Heart left ventricle (tissue), 16 donors: ENCODE measurements around the gene CYTH1. TPM values are rescaled to one million over a fixed set of nuclear protein-coding genes. Genes with fewer than 3 reads are reported as not detected.

ENCODE experiments used
- ATAC-seq, 4 donors: fragments of 200-7000 bp; cut with Tn5 transposase; one replicate each; pipeline ENCODE4 v1.9.1; 2020 to 2022; ENCODE audit warnings: moderate library complexity in 4 of 4, mild to moderate bottlenecking in 3 of 4, moderate number of reproducible peaks in 1 of 4
- DNase-seq, 5 donors: peaks; one replicate each; pipeline ENCODE4 v3.0.0-alpha.2; 2020
- H3K27ac ChIP-seq, 12 donors: fragments of 200-600 bp; sonication (generic) in 4 of 12; one replicate each; pipeline versions ENCODE4 v1.5.0 to v1.8.0; 2016 to 2022; ENCODE audit warnings: mild to moderate bottlenecking in 2 of 12
- H3K27me3 ChIP-seq, 9 donors: fragments of 200-600 bp; sonication (generic) in 2 of 9; one replicate each; pipeline versions ENCODE4 v1.5.1 to v1.8.0; 2016 to 2022; ENCODE audit warnings: mild to moderate bottlenecking in 3 of 9
- H3K36me3 ChIP-seq, 9 donors: fragments of 200-600 bp; sonication (generic) in 2 of 9; one replicate each; pipeline versions ENCODE4 v1.5.0 to v1.8.0; 2018 to 2022; ENCODE audit warnings: mild to moderate bottlenecking in 2 of 9
- H3K4me1 ChIP-seq, 12 donors: fragments of 200-600 bp; sonication (generic) in 4 of 12; one replicate each; pipeline versions ENCODE4 v1.5.0 to v1.8.0; 2016 to 2022; ENCODE audit warnings: mild to moderate bottlenecking in 3 of 12
- H3K4me3 ChIP-seq, 12 donors: fragments of 200-600 bp; sonication (generic) in 4 of 12; one replicate each; pipeline versions ENCODE4 v1.5.0 to v1.8.0; 2017 to 2022; ENCODE audit warnings: mild to moderate bottlenecking in 9 of 12, moderate library complexity in 4 of 12
- H3K9me3 ChIP-seq, 12 donors: fragments of 200-600 bp; sonication (generic) in 4 of 12; one replicate each; pipeline versions ENCODE4 v1.5.0 to v1.8.0; 2016 to 2022; ENCODE audit warnings: mild to moderate bottlenecking in 1 of 12
- POLR2A ChIP-seq, 2 donors: fragments of 450-650 bp; IDR thresholded peaks; one replicate each; pipeline ENCODE4 v1.6.1; 2017; ENCODE audit warnings: antibody characterized with exemption in 2 of 2, mild to moderate bottlenecking in 2 of 2, moderate library complexity in 2 of 2
- WGBS, 4 donors: extraction: QIAGEN DNeasy Blood & Tissue Kit in 2 of 4; methylation state at CpG; one replicate each; pipeline versions ENCODE4 v1.1.5 to v1.1.7; 2013 to 2018; 5-methylcytosine and 5-hydroxymethylcytosine counted together
- intact Hi-C, 10 donors: fragments of 100-400 bp; cut with DNase I; formaldehyde crosslinking; loops; one replicate each; pipeline versions ENCODE4 v1.11.1 to v1.14.2; 2022
- polyA plus RNA-seq, 2 donors: library from polyadenylated mRNA; stranded (reverse); fragments of 200-250 nt; gene quantifications; one replicate each; pipeline ENCODE4 v1.2.3, GENCODE V29; 2013
- total RNA-seq, 9 donors: library from RNA; depleted of rRNA in 2 of 9; stranded (reverse); fragments of >200 nt in 2 of 9; fragmentation: NEBNext Ultra II Directional in 3 of 9; extraction: Animal tissue kit (Norgen Biotek cat#: 25700) in 3 of 9; gene quantifications; one replicate each; pipeline versions ENCODE4 v1.1.0 to v1.2.4, GENCODE V29; 2016 to 2023
- TF ChIP-seq, protein P1 (sequence below), 12 donors: fragments of 200-600 bp; sonication (generic) in 4 of 12; IDR thresholded peaks; one replicate each; pipeline versions ENCODE4 v1.5.0 to v1.8.0; 2018 to 2022; ENCODE audit warnings: antibody characterized with exemption in 12 of 12, mild to moderate bottlenecking in 5 of 12
- donor health status: ischemic (EF 13 %, LVEDD 7.1; RV severe dilation, severe dysfunction).
- donor health status: healthy with polysubstance abuse.
- donor health status: DM: no; HTN: yes; CAD: no.
- donor health status: DM: no; HTN: no; CAD: no.
- donor health status: ischemic (EF 25% LVEDD 6.9; RV normal size, moderate dysfunction).
- donor health status: ischemic (EF 25% LVEDD 5.7; RV mildly dilated, moderate dysfunction).
- donor health status: healthy.
- donor health status: DM: yes; HTN: yes; CAD: no.
- donor health status: ischemic (EF 35%, LVEDD 5.7; RV mildly dilated, moderate dysfunction).
- donor health status: nonischemic (EF 11% LVEDD 7.7; RV severe dilation, severe dysfunction).
- donor health status: DM: yes; HTN: yes; CAD: no.
- donor health status: PGD.
- donor health status: ischemic (EF 29% LVEDD 5.4; RV normal size, mild dysfunction).
- donor health status: nonischemic (EF 23%, LVEDD 6.1; RV moderate dilation, normal function).

CYTH1 gene
- total and polyA plus RNA-seq, 11 donors = 20.0 to 59.1 (median 30.9) TPM

DNA sequence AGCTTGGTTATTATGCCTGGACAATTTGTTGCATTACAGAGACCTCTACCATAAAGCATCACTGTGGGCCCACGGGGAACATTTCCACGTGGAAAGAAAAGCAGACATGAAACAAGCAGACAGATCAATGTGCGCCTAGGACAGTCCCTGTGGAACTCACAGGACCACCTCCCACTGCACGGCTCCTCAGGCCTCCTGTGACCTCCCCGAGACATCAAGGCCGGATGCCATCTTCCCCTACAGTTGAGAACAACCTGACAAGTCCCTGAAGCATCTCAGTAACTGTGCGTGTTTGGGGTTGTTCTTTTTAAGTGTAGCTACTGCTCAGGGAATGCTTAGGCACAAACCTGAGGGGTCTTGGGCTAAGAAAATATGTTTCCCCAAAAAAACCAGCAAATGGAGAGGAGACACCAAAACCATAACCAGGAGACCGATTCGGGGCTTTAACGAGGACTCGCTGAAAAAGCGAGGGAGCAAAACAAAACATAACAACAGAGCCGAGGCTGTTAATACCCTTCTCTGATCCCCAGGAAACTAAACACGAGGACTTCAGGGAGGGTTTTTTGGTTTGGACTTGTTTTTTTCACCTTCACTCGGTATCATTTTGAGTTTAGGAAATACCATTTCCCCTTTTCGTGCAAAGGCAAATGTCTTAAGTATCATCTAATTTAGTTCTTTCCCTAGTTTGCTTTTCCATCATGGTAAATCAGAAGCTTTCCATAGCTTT is 87.1 kb downstream of the CYTH1 start:
- no peak overlapping the region for H3K27ac ChIP-seq
- no peaks in the 10 kb centered on the region for H3K27me3 ChIP-seq
- peaks cover 0 to 98% (median 90%) of the 10 kb centered on the region in 9 donors for H3K36me3 ChIP-seq
- intact Hi-C loops = loop anchor here in 2 of 10 donors (5.0 kb wide), 2 partner anchors 178 to 198 kb away; no protein-coding TSS in a partner anchor
- ATAC-seq = no peak
- TF ChIP-seq POLR2A (IDR thresholded peaks at IDR 0.05) = no peak
- TF ChIP-seq, protein P1, sequence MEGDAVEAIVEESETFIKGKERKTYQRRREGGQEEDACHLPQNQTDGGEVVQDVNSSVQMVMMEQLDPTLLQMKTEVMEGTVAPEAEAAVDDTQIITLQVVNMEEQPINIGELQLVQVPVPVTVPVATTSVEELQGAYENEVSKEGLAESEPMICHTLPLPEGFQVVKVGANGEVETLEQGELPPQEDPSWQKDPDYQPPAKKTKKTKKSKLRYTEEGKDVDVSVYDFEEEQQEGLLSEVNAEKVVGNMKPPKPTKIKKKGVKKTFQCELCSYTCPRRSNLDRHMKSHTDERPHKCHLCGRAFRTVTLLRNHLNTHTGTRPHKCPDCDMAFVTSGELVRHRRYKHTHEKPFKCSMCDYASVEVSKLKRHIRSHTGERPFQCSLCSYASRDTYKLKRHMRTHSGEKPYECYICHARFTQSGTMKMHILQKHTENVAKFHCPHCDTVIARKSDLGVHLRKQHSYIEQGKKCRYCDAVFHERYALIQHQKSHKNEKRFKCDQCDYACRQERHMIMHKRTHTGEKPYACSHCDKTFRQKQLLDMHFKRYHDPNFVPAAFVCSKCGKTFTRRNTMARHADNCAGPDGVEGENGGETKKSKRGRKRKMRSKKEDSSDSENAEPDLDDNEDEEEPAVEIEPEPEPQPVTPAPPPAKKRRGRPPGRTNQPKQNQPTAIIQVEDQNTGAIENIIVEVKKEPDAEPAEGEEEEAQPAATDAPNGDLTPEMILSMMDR (IDR thresholded peaks at IDR 0.05) = no peak
- H3K4me3 ChIP-seq = no peak overlapping the region
- DNase-seq = no peak
- H3K4me1 ChIP-seq = peaks cover 0 to 15% (median 0%) of the 10 kb centered on the region in 12 donors
- H3K9me3 ChIP-seq = no peaks in the 10 kb centered on the region
- 92 to 95% (median 92%) methylated on average over 16 of the region's 16 CpGs for WGBS, 4 donors

DNA sequence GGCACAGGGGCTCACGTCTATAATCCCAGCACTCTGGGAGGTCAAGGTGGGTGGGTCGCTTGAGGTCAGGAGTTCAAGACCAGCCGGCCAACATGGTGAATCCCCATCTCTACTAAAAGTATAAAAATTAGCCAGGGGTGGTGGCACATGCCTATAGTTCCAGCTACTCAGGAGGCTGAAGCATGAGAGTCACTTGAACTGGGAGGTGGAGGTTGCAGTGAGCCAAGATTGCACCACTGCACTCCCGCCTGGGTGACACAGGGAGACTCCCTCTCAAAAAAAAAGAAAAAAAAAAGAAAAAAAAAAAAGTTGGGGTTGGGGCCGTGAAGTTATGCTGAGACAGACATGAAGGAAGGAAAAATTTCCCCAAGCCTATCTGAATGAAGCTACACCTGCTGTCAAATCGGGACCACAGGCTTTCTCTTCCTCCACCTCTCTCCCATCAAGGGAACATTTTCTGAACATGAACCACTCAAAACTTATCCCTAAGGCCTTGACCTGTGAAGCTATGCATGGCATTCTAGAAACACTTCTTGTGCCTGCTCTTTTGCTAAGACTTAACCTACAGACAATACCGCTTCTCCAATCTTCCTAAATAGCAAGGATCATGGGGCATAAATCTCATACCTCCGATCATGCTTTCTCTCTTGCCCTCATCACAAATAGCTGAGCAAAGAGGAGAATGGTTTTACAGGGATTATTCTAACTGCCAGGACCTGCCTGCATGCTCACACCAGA is 88.6 kb downstream of the CYTH1 start:
- intact Hi-C loops = no loop called here
- 89 to 96% (median 94%) methylated on average over 8 of the region's 8 CpGs for WGBS, 4 donors
- TF ChIP-seq POLR2A (IDR thresholded peaks at IDR 0.05) = no peak
- TF ChIP-seq, protein P1 (IDR thresholded peaks at IDR 0.05) = no peak

DNA sequence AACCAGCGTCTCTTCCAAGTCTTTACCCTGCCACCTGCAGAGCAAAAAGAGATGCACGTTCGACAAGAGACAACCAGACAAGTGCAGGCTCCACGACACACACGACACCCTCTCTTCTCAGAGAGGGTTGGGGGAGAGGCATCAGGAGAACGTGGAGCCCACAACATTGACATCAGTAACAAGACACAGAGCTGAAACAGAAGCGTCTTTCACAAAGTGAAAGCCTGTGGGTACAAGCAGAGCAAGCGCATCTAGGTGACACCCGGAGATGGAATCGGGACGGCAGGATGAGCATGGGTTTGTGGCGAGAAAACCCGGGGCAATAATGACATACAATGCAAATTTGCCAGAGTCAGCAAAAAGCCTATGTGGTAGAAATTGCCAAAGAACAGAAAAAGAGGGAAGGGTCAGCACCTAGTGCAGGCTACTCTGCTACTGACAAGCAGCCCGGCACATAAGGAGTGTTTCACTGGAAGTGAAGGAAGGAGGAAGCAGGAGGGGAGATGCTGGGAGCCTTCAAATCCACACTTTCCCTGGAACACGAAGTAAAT is 89.5 kb downstream of the CYTH1 start:
- TF ChIP-seq POLR2A (IDR thresholded peaks at IDR 0.05) = no peak
- TF ChIP-seq, protein P1 (IDR thresholded peaks at IDR 0.05) = no peak
- H3K36me3 ChIP-seq = peaks cover 0 to 98% (median 84%) of the 10 kb centered on the region in 9 donors
- intact Hi-C loops = no loop called here

More for the DNA sequence above, 88.6 kb downstream of the CYTH1 start:
- Histone ChIP-seq H3K4me3 (no peak overlapping the region), H3K36me3 (peaks cover 0 to 98% (median 85%) of the 10 kb centered on the region in 9 donors), H3K27me3 (no peaks in the 10 kb centered on the region), H3K9me3 (no peaks in the 10 kb centered on the region), H3K27ac (no peak overlapping the region), H3K4me1 (peaks cover 0 to 15% (median 0%) of the 10 kb centered on the region in 12 donors)
- no peak for DNase-seq
- no peak for ATAC-seq

DNA sequence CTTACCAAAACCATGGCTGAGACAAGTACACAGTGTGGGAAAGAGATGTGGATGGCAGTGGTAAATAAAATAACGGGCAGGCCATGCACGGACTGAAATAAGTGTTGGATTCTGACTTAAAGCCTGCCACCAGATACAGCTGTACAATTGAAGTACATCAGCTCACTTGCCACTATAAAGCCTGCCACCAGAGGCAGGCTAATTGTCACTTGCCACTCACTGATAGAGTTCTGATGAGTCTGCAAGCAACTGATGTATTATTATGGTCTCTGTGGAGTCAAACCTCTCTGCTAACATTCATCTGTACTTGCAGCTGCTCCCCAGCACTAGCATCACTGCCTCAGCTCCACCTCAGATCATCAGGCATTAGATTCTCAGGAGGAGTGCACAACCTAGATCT is 93.0 kb downstream of the CYTH1 start:
- intact Hi-C loops = no loop called here
- Histone ChIP-seq H3K36me3 (peaks cover 0 to 98% (median 75%) of the 10 kb centered on the region in 9 donors), H3K4me1 (no peaks in the 10 kb centered on the region), H3K4me3 (no peak overlapping the region), H3K9me3 (no peaks in the 10 kb centered on the region), H3K27ac (no peak overlapping the region), H3K27me3 (no peaks in the 10 kb centered on the region)
- no peak for DNase-seq
- TF ChIP-seq, protein P1 (IDR thresholded peaks at IDR 0.05) = peak in 1 of 12 donors; percentile 18
- no peak for TF ChIP-seq POLR2A (IDR thresholded peaks at IDR 0.05)
- WGBS, 4 donors = 92 to 100% (median 94%) methylated on average over 2 of the region's 2 CpGs
- ATAC-seq = no peak

More for the DNA sequence above, 89.5 kb downstream of the CYTH1 start:
- ATAC-seq (no peak), DNase-seq (no peak)
- no peaks in the 10 kb centered on the region for H3K9me3 ChIP-seq
- WGBS, 4 donors = 93 to 96% (median 95%) methylated on average over 15 of the region's 15 CpGs
- peaks cover 0 to 12% (median 0%) of the 10 kb centered on the region in 12 donors for H3K4me1 ChIP-seq
- H3K4me3 ChIP-seq = no peak overlapping the region
- no peaks in the 10 kb centered on the region for H3K27me3 ChIP-seq
- H3K27ac ChIP-seq = no peak overlapping the region
